Measurements from ENCODE around the gene ZCCHC13. TPM values are rescaled to one million over a fixed set of nuclear protein-coding genes. Genes with fewer than 3 reads are reported as not detected.

Gene ZCCHC13
- total and polyA plus RNA-seq, 9 of the 15 experiments (the other 6 are each of a cell fraction or from before 2014, with no cell fraction given): not detected

DNA sequence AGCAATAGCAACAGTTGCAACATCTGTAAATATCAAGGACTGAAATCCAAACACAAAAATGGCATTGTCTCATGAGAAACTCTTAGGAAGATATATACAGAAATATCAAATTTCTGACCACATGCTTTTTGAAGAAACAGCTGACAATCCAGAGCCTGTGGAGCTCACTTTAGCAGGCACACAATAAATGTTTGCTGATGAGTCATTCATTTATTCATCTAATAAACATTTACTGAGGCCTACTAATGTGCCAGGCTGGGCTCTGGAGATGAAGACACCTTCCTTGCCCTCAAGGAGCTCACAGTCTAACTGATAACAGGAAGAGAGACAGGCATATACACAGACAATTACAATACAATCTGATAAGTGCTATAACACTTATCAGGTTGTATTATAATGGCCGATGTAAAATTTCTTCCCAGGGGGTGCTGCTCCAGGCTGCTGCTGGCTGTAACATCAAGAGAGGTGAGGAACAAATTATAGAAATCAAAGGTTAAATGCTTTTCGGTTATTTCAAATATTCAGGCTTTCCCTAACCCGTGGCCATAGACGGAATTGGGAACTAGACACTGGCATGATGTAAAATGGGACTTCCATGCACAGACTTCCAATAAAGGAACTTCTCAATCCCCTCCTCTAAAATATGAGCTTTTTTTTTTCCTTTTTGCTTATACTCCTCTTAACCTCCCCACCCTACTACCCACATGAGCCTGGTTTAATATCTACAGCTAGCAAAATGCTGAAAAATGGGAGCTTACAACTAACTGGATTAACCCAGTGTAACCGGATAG is 16.8 kb upstream of the ZCCHC13 start:
- BruUV-seq (replicated peaks): no TSS peak
- CTCF ChIA-PET (ENCODE audit: low intra/inter-chr PET ratio): no interaction called here

GRCh38 chrX:74291577-74291963 is 12.4 kb upstream of the ZCCHC13 start:
- Histone ChIP-seq H3K4me2 (ENCODE audit: insufficient read depth, low read length) (peak overlapping the region; percentile 99), H3K4me1 (replicated peaks in 1 of 2; ENCODE audit: control insufficient read depth in 2 of 2, insufficient read depth in 2 of 2, low read length in 2 of 2) (peaks cover 0 to 7% of the 10 kb centered on the region in 2 experiments; a peak in 2 of 5 replicates), H2AFZ (ENCODE audit: low read depth, low read length) (peak overlapping the region; percentile 100), H3K79me2 (ENCODE audit: control insufficient read depth, insufficient read depth, low read length) (peaks cover 61% of the 10 kb centered on the region), H3K9me1 (ENCODE audit: control insufficient read depth, insufficient read depth, low read length) (no peaks in the 10 kb centered on the region), H3K9me3 (replicated peaks; ENCODE audit: control insufficient read depth, insufficient read depth, low read depth, low read length) (no peaks in the 10 kb centered on the region), H3K27ac (ENCODE audit: extremely low read depth, low read depth, low read length) (peak overlapping the region; percentile 99), H4K20me1 (replicated peaks; ENCODE audit: control insufficient read depth, insufficient read depth, low read length) (0 out of 2 replicates have a peak, but pooled peaks cover 2% of the 10 kb centered on the region), H3K4me3 (peak overlapping the region; percentile 63), H3K27me3 (ENCODE audit: control insufficient read depth in 2 of 2, insufficient read depth in 2 of 2, low read length in 2 of 2) (no peaks in the 10 kb centered on the region), H3K9ac (ENCODE audit: insufficient read depth in 1 of 2, low read depth in 2 of 2, low read length in 2 of 2) (peak overlapping the region; percentile 87 to 98), H3K36me3 (ENCODE audit: control insufficient read depth, insufficient read depth, low read length) (peaks cover 21% of the 10 kb centered on the region; the same call in 2 of the 3 replicates)
- BruUV-seq (replicated peaks): TSS peak; percentile 66
- intact Hi-C loops (cut with micrococcal nuclease) (loop anchor here (5.0 to 10.0 kb wide), 2 partner anchors 51 to 57 kb away; no protein-coding TSS in a partner anchor), in situ Hi-C loops (cut with MboI) (no loop called here)
- ChIA-PET POLR2A (interaction anchor here (0.8 to 1.2 kb wide), 4 partner anchors 12 to 440 kb away, joined by 3 read pairs; no protein-coding TSS in a partner anchor), CTCF (ENCODE audit: low intra/inter-chr PET ratio) (no interaction called here)
- FAIRE-seq (no peak), DNase-seq (ENCODE audit: extremely low read depth in 1 of 4, low spot score in 3 of 4) (peak in 3 of 4 experiments; percentile 4 to 21 (median 15)), ATAC-seq (peak; percentile 27)
- WGBS (ENCODE audit: insufficient coverage, low coverage, missing lambda C conversion rate): 2% methylated on average over 6 of the region's 6 CpGs
- TF ChIP-seq MAFK (IDR thresholded peaks at IDR 0.05; ENCODE audit: low read length) (no peak), HDGF (IDR thresholded peaks at IDR 0.05) (no peak), BRD4 (IDR thresholded peaks at IDR 0.05) (0 out of 2 replicates have a peak, but pooled peaks have one; percentile 53), CBX1 (IDR thresholded peaks at IDR 0.05; ENCODE audit: low read depth) (no peak), KHSRP (IDR thresholded peaks at IDR 0.05) (no peak), HDAC3 (IDR thresholded peaks at IDR 0.05; ENCODE audit: borderline replicate concordance, partially characterized antibody) (peak; percentile 30)
- TF ChIP-seq, protein P1, sequence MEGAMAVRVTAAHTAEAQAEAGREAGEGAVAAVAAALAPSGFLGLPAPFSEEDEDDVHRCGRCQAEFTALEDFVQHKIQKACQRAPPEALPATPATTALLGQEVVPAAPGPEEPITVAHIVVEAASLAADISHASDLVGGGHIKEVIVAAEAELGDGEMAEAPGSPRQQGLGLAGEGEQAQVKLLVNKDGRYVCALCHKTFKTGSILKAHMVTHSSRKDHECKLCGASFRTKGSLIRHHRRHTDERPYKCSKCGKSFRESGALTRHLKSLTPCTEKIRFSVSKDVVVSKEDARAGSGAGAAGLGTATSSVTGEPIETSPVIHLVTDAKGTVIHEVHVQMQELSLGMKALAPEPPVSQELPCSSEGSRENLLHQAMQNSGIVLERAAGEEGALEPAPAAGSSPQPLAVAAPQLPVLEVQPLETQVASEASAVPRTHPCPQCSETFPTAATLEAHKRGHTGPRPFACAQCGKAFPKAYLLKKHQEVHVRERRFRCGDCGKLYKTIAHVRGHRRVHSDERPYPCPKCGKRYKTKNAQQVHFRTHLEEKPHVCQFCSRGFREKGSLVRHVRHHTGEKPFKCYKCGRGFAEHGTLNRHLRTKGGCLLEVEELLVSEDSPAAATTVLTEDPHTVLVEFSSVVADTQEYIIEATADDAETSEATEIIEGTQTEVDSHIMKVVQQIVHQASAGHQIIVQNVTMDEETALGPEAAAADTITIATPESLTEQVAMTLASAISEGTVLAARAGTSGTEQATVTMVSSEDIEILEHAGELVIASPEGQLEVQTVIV (CRISPR knock-in tag; IDR thresholded peaks at IDR 0.05; ENCODE audit: borderline replicate concordance): 0 out of 2 replicates have a peak, but pooled peaks have one; percentile 20
- TF ChIP-seq, protein P2, sequence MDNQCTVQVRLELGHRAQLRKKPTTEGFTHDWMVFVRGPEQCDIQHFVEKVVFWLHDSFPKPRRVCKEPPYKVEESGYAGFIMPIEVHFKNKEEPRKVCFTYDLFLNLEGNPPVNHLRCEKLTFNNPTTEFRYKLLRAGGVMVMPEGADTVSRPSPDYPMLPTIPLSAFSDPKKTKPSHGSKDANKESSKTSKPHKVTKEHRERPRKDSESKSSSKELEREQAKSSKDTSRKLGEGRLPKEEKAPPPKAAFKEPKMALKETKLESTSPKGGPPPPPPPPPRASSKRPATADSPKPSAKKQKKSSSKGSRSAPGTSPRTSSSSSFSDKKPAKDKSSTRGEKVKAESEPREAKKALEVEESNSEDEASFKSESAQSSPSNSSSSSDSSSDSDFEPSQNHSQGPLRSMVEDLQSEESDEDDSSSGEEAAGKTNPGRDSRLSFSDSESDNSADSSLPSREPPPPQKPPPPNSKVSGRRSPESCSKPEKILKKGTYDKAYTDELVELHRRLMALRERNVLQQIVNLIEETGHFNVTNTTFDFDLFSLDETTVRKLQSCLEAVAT (IDR thresholded peaks at IDR 0.05): peak in 1 of 2 experiments; percentile 31; a peak in 1 of 4 replicates
- TF ChIP-seq, protein P3, sequence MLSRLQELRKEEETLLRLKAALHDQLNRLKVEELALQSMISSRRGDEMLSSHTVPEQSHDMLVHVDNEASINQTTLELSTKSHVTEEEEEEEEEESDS (CRISPR knock-in tag; IDR thresholded peaks at IDR 0.05): no peak

More for the DNA sequence above, 16.8 kb upstream of the ZCCHC13 start:
- in situ Hi-C loops (cut with MboI): no loop called here
- H3K4me3 ChIP-seq: no peak overlapping the region
- no peak for TF ChIP-seq HEY1 (CRISPR knock-in tag; IDR thresholded peaks at IDR 0.05; ENCODE audit: borderline replicate concordance)
- TF ChIP-seq ZNF316 (IDR thresholded peaks at IDR 0.05): peak; percentile 14; the same call in 1 of the 2 replicates
- no peak for TF ChIP-seq SUPT5H (IDR thresholded peaks at IDR 0.05)
- no peak for TF ChIP-seq TEAD2 (tag; IDR thresholded peaks at IDR 0.05)
- no peak for TF ChIP-seq KAT2B (IDR thresholded peaks at IDR 0.05; ENCODE audit: low read depth, low read length)
- no peak for TF ChIP-seq MXI1 (IDR thresholded peaks at IDR 0.05; ENCODE audit: low read depth, low read length)
- intact Hi-C loops (cut with micrococcal nuclease): no loop called here
- peaks cover 87% of the 10 kb centered on the region for H3K79me2 ChIP-seq (ENCODE audit: control insufficient read depth, insufficient read depth, low read length)
- no peak overlapping the region for H2AFZ ChIP-seq (ENCODE audit: low read depth, low read length)
- H3K9me3 ChIP-seq (replicated peaks; ENCODE audit: control insufficient read depth, insufficient read depth, low read depth, low read length): no peaks in the 10 kb centered on the region
- FAIRE-seq (no peak), ATAC-seq (no peak), DNase-seq (ENCODE audit: extremely low read depth in 1 of 4, low spot score in 3 of 4) (no peak)
- POLR2A ChIA-PET: no interaction called here
- H3K27me3 ChIP-seq (ENCODE audit: control insufficient read depth in 2 of 2, insufficient read depth in 2 of 2, low read length in 2 of 2): no peaks in the 10 kb centered on the region
- H4K20me1 ChIP-seq (replicated peaks; ENCODE audit: control insufficient read depth, insufficient read depth, low read length): no peaks in the 10 kb centered on the region
- H3K9ac ChIP-seq (ENCODE audit: insufficient read depth in 1 of 2, low read depth in 2 of 2, low read length in 2 of 2): no peak overlapping the region
- H3K9me1 ChIP-seq (ENCODE audit: control insufficient read depth, insufficient read depth, low read length): no peaks in the 10 kb centered on the region
- H3K4me2 ChIP-seq (ENCODE audit: insufficient read depth, low read length): no peak overlapping the region
- H3K27ac ChIP-seq (ENCODE audit: extremely low read depth, low read depth, low read length): no peak overlapping the region
- H3K36me3 ChIP-seq (ENCODE audit: control insufficient read depth, insufficient read depth, low read length): peaks cover 48% of the 10 kb centered on the region; the same call in 2 of the 3 replicates
- H3K4me1 ChIP-seq (replicated peaks in 1 of 2; ENCODE audit: control insufficient read depth in 2 of 2, insufficient read depth in 2 of 2, low read length in 2 of 2): peaks cover 0 to 7% of the 10 kb centered on the region in 2 experiments; a peak in 2 of 5 replicates
- WGBS (ENCODE audit: insufficient coverage, low coverage, missing lambda C conversion rate): 92% methylated on average over 5 of the region's 5 CpGs

Data from K562 (cell line).